Kidney epithelial cell (primary cell): ENCODE data around the gene DOCK3. TPM values are rescaled to one million over a fixed set of nuclear protein-coding genes. Genes with fewer than 3 reads are reported as not detected.

ENCODE experiments used
- DNase-seq: peaks from one replicate; pipeline ENCODE4 v3.0.0-alpha.2; 2010; ENCODE audit warnings: low read depth
- H3K27me3 ChIP-seq: 2 replicates; pipeline ENCODE4 v1.6.0; 2011; ENCODE audit warnings: low read length; ENCODE audit not compliant: control insufficient read depth, insufficient read depth
- H3K36me3 ChIP-seq: 2 replicates; pipeline ENCODE4 v1.5.1; 2011; ENCODE audit warnings: low read length; ENCODE audit not compliant: control insufficient read depth, insufficient read depth
- H3K4me3 ChIP-seq: 2 replicates; pipeline ENCODE4 v1.5.1; 2011; ENCODE audit warnings: low read depth, mild to moderate bottlenecking, control low read depth, low read length
- total RNA-seq: library from RNA; depleted of rRNA; stranded (reverse); fragments of >200 nt; gene quantifications from 2 replicates; pipeline ENCODE4 v1.2.3, GENCODE V29; 2015
- TF ChIP-seq, protein P1 (sequence below): IDR thresholded peaks from 2 replicates; pipeline ENCODE4 v1.5.1; 2011; ENCODE audit warnings: mild to moderate bottlenecking, moderate library complexity, low read length, control low read depth, inconsistent platforms; ENCODE audit not compliant: insufficient read depth, poor library complexity, severe bottlenecking

Gene DOCK3
- total RNA-seq, 1 donor from 2014 or later = 1.7 TPM

DNA sequence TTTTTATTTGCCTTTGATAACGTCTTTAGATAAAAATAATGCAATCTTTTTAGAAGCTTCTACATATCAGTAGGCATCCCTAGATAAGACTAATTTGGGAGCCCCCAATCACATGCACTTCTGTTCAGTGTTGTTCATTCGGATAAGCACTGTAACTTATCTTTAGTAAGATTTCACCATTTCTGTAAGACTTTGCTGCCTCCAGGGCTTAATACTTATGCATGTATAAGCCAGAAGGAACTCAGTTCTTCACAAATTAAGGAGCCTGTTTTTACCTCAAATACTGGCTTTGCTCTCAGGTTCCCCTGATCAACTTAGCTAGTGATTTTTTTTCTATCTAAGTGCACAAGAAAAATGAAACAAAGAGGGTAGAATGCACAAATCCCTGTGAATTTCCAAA lies 20.3 kb downstream of the DOCK3 start:
- TF ChIP-seq, protein P1, sequence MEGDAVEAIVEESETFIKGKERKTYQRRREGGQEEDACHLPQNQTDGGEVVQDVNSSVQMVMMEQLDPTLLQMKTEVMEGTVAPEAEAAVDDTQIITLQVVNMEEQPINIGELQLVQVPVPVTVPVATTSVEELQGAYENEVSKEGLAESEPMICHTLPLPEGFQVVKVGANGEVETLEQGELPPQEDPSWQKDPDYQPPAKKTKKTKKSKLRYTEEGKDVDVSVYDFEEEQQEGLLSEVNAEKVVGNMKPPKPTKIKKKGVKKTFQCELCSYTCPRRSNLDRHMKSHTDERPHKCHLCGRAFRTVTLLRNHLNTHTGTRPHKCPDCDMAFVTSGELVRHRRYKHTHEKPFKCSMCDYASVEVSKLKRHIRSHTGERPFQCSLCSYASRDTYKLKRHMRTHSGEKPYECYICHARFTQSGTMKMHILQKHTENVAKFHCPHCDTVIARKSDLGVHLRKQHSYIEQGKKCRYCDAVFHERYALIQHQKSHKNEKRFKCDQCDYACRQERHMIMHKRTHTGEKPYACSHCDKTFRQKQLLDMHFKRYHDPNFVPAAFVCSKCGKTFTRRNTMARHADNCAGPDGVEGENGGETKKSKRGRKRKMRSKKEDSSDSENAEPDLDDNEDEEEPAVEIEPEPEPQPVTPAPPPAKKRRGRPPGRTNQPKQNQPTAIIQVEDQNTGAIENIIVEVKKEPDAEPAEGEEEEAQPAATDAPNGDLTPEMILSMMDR = no peak
- no peak overlapping the region for H3K4me3 ChIP-seq
- no peaks in the 10 kb centered on the region for H3K36me3 ChIP-seq
- H3K27me3 ChIP-seq = no peaks in the 10 kb centered on the region
- DNase-seq = no peak

DNA sequence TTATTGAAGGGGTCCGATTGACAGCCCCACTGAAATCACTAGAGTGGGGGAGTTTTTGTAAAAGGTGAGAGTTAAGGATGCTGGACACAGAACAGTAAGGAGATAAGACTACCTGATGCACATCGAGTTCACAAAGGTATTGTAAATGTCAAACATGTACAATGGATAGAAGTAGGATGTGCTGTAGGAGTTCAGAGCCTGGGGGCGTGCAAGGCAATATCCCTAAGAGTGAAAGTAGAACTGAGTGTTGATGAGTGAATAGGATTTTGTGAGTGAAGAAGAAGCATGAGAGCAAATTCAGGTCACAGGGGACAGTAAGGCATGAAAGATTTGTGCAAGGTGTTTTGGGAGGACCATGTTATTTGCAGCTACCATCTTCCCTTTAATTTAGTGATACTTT lies 21.5 kb downstream of the DOCK3 start:
- TF ChIP-seq, protein P1 = no peak

DNA sequence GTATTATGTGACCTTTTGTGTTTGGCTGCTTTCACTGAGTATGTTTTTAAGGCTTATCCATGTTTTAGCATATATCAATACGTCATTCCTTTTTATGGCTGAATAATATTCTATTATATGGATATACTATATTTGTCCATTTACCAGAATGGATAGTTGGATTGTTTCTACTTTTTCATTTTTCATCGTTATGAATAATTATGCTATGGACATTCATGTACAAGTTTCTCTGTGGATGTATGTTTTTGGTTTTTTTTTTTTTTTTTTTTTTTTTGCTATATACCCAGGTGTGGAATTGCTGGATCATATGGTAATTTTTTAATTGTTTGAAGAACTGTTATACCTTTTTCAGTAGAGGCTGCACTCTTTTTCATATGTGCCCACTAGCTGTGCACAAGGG lies 23.5 kb downstream of the DOCK3 start:
- Histone ChIP-seq H3K27me3 (no peaks in the 10 kb centered on the region), H3K36me3 (no peaks in the 10 kb centered on the region), H3K4me3 (no peak overlapping the region)
- DNase-seq = no peak
- TF ChIP-seq, protein P1 = no peak

More for the DNA sequence above, 21.5 kb downstream of the DOCK3 start:
- no peak overlapping the region for H3K4me3 ChIP-seq
- no peak for DNase-seq
- H3K36me3 ChIP-seq = no peaks in the 10 kb centered on the region
- no peaks in the 10 kb centered on the region for H3K27me3 ChIP-seq

DNA sequence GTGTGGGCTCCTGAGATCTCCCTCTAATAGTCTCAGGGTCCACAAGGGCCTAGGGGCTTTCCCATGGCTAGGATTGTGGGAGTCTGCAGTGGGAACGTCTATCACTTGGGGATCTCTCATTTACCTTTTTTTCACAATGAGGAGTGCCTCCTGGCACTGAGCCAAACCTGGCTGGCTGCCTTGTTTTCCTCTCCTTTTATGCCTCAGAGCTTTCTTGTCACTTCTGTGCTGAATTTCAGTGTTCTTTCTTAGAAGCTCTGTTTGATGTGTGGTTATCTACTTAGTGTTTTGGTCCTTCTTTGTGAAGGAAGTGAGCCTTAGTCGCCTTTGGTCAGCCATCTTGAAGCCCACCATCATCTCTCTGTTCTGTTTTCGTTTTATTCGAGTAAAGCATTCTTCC lies 33.9 kb downstream of the DOCK3 start:
- no peak for DNase-seq
- no peaks in the 10 kb centered on the region for H3K36me3 ChIP-seq
- H3K27me3 ChIP-seq = no peaks in the 10 kb centered on the region
- no peak overlapping the region for H3K4me3 ChIP-seq
- TF ChIP-seq, protein P1 = no peak

DNA sequence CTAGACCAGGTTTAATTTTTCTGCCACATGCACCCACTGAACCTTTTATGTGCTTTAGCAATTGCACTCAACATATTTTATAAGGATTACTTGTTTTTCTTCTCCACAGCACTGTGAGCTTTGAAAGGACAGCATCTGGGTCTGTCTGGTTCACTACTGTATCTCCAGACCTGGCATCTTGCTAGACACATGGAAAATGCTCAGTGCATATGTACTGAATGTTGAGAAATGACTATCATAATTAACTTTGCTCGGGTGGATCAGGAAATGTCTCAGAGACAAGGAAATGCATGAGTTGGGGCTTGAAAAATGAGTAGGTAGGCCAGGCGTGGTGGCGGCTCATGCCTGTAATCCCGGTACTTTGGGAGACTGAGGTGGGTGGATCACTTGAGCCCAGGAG lies 40.2 kb downstream of the DOCK3 start:
- TF ChIP-seq, protein P1 = no peak
- H3K27me3 ChIP-seq = no peaks in the 10 kb centered on the region
- no peak overlapping the region for H3K4me3 ChIP-seq
- no peaks in the 10 kb centered on the region for H3K36me3 ChIP-seq
- DNase-seq = no peak

DNA sequence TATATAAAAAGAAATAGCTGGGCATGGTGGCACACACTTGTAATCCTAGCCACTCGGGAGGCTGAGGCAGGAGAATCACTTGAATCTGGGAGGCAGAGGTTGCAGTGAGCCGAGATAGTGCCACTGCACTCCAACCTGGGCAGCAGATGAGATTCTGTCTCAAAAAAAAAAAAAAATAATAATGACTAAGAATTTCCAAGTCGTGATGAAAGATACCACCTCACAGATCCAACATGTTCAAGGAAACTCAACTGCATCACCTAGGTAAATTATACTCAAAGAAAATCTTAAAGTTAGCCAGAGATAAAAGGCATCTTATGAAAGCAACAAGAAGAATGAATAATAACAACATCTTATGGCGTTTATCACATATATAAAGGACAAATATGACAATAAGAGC lies 50.1 kb downstream of the DOCK3 start:
- TF ChIP-seq, protein P1 = no peak
- no peak for DNase-seq
- Histone ChIP-seq H3K27me3 (no peaks in the 10 kb centered on the region), H3K4me3 (no peak overlapping the region), H3K36me3 (no peaks in the 10 kb centered on the region)
